Natural killer cell (primary cell): ENCODE measurements around the gene ZNF451. TPM values are rescaled to one million over a fixed set of nuclear protein-coding genes. Genes with fewer than 3 reads are reported as not detected.

Experiments
- ATAC-seq, 3 donors: fragments of 150-1000 bp in 2 of 3; fragments of 200-7000 bp in 1 of 3; cut with Tn5 transposase; 1 replicate in 1 of 3; 2 replicates in 2 of 3; pipeline ENCODE4 v1.10.0; 2021; ENCODE audit warnings: mild to moderate bottlenecking in 2 of 3, moderate library complexity in 2 of 3
- DNase-seq, 2 donors: peaks; one replicate each; pipeline versions ENCODE4 v3.0.0 to v3.0.0-alpha.2; 2013 to 2021; ENCODE audit warnings: mixed read lengths in 1 of 2
- H3K27ac ChIP-seq: one replicate; pipeline ENCODE4 v1.5.1; 2013; ENCODE audit warnings: mild to moderate bottlenecking, low read length
- H3K27me3 ChIP-seq: one replicate; pipeline ENCODE4 v1.6.1; 2013; ENCODE audit warnings: low read length; ENCODE audit not compliant: control insufficient read depth, insufficient read depth
- H3K36me3 ChIP-seq: one replicate; pipeline ENCODE4 v1.6.1; 2013; ENCODE audit warnings: low read length; ENCODE audit not compliant: control insufficient read depth, insufficient read depth
- H3K4me1 ChIP-seq: one replicate; pipeline ENCODE4 v1.6.1; 2013; ENCODE audit warnings: low read length; ENCODE audit not compliant: control insufficient read depth, insufficient read depth
- H3K4me3 ChIP-seq: one replicate; pipeline ENCODE4 v1.5.1; 2013; ENCODE audit warnings: low read length
- H3K9me3 ChIP-seq: one replicate; pipeline ENCODE4 v1.6.1; 2013; ENCODE audit warnings: low read length; ENCODE audit not compliant: control insufficient read depth, insufficient read depth
- H3K27ac Mint-ChIP-seq, 2 donors: one replicate each; pipeline ENCODE4 v1.8.0; 2022; ENCODE audit warnings: mild to moderate bottlenecking in 2 of 2, mixed read lengths in 2 of 2, moderate library complexity in 1 of 2
- H3K27me3 Mint-ChIP-seq, 2 donors: one replicate each; pipeline ENCODE4 v1.8.0; 2022; ENCODE audit warnings: low read depth in 2 of 2, mixed read lengths in 2 of 2
- H3K36me3 Mint-ChIP-seq: one replicate; pipeline ENCODE4 v1.8.0; 2022; ENCODE audit warnings: mixed read lengths
- H3K4me1 Mint-ChIP-seq, 2 donors: one replicate each; pipeline ENCODE4 v1.8.0; 2022; ENCODE audit warnings: mixed read lengths in 2 of 2
- H3K4me3 Mint-ChIP-seq: one replicate; pipeline ENCODE4 v1.8.0; 2022; ENCODE audit warnings: mild to moderate bottlenecking, moderate library complexity, mixed read lengths
- H3K9me3 Mint-ChIP-seq, 2 donors: one replicate each; pipeline ENCODE4 v1.8.0; 2022; ENCODE audit warnings: mixed read lengths in 2 of 2
- CTCF ChIP-seq: fragments of 200-600 bp; IDR thresholded peaks from one replicate; pipeline ENCODE4 v1.8.0; 2022; ENCODE audit warnings: antibody characterized with exemption
- WGBS: methylation state at CpG from one replicate; pipeline ENCODE4 v1.1.7; 2013; ENCODE audit warnings: missing lambda C conversion rate; ENCODE audit not compliant: insufficient coverage; 5-methylcytosine and 5-hydroxymethylcytosine counted together
- intact Hi-C: fragments of 100-400 bp; cut with micrococcal nuclease; formaldehyde crosslinking; loops from one replicate; pipeline ENCODE4 v1.14.2; 2022
- total RNA-seq, 4 donors: library from RNA; stranded (reverse); fragments of 120-200 nt in 1 of 4; gene quantifications; one replicate each; pipeline versions ENCODE4 v1.2.3 to v1.2.4, GENCODE V29; 2013 to 2022

ZNF451 gene
- total RNA-seq, 3 donors from 2014 or later (not counting 1 experiment from before 2014, with no cell fraction given), result 121 to 131 (median 122) TPM

- no peak for TF ChIP-seq CTCF
- H3K4me3 Mint-ChIP-seq, result no peak overlapping the region
- Histone ChIP-seq H3K27ac (no peak overlapping the region), H3K4me3 (no peak overlapping the region), H3K27me3 (no peaks in the 10 kb centered on the region), H3K9me3 (no peaks in the 10 kb centered on the region), H3K4me1 (no peaks in the 10 kb centered on the region), H3K36me3 (peaks cover 15% of the 10 kb centered on the region)
- 98% methylated on average over 2 of the region's 2 CpGs for WGBS
- no peaks in the 10 kb centered on the region for H3K27me3 Mint-ChIP-seq
- H3K36me3 Mint-ChIP-seq, result peaks cover 6% of the 10 kb centered on the region
- ATAC-seq (no peak), DNase-seq (no peak)
- no peaks in the 10 kb centered on the region for H3K4me1 Mint-ChIP-seq
- no peak overlapping the region for H3K27ac Mint-ChIP-seq
- no peaks in the 10 kb centered on the region for H3K9me3 Mint-ChIP-seq
- intact Hi-C loops, result no loop called here
Measured at GRCh38 chr6:57183336-57183735, 93.3 kb downstream of the ZNF451 start.

GRCh38 chr6:57190140-57190539 lies 100.2 kb downstream of the ZNF451 start:
- no peak overlapping the region for H3K4me3 ChIP-seq
- DNase-seq (peak in 1 of 2 donors; percentile 11), ATAC-seq (no peak)
- Mint-ChIP-seq H3K9me3 (no peaks in the 10 kb centered on the region), H3K36me3 (no peaks in the 10 kb centered on the region), H3K4me1 (no peaks in the 10 kb centered on the region), H3K27ac (no peak overlapping the region), H3K4me3 (no peak overlapping the region), H3K27me3 (no peaks in the 10 kb centered on the region)
- H3K36me3 ChIP-seq, result no peaks in the 10 kb centered on the region
- no peaks in the 10 kb centered on the region for H3K4me1 ChIP-seq
- no peaks in the 10 kb centered on the region for H3K9me3 ChIP-seq
- intact Hi-C loops, result no loop called here
- no peak overlapping the region for H3K27ac ChIP-seq
- H3K27me3 ChIP-seq, result no peaks in the 10 kb centered on the region
- 100% methylated on average over 1 of the region's 2 CpGs for WGBS
- TF ChIP-seq CTCF, result no peak

- Histone ChIP-seq H3K4me1 (no peaks in the 10 kb centered on the region), H3K4me3 (no peak overlapping the region), H3K27me3 (no peaks in the 10 kb centered on the region), H3K27ac (no peak overlapping the region), H3K9me3 (no peaks in the 10 kb centered on the region), H3K36me3 (no peaks in the 10 kb centered on the region)
- H3K36me3 Mint-ChIP-seq, result no peaks in the 10 kb centered on the region
- H3K27ac Mint-ChIP-seq, result no peak overlapping the region
- H3K4me1 Mint-ChIP-seq, result no peaks in the 10 kb centered on the region
- H3K4me3 Mint-ChIP-seq, result no peak overlapping the region
- no peaks in the 10 kb centered on the region for H3K9me3 Mint-ChIP-seq
- no peak for TF ChIP-seq CTCF
- no peaks in the 10 kb centered on the region for H3K27me3 Mint-ChIP-seq
- ATAC-seq (no peak), DNase-seq (no peak)
- intact Hi-C loops, result no loop called here
Measured at GRCh38 chr6:57193177-57193576, 103.2 kb downstream of the ZNF451 start.

GRCh38 chr6:57195457-57195856 lies 105.5 kb downstream of the ZNF451 start:
- no peak for TF ChIP-seq CTCF
- Mint-ChIP-seq H3K4me1 (no peaks in the 10 kb centered on the region), H3K9me3 (no peaks in the 10 kb centered on the region), H3K4me3 (no peak overlapping the region), H3K27me3 (no peaks in the 10 kb centered on the region), H3K27ac (no peak overlapping the region), H3K36me3 (no peaks in the 10 kb centered on the region)
- Histone ChIP-seq H3K27ac (no peak overlapping the region), H3K4me3 (no peak overlapping the region), H3K27me3 (no peaks in the 10 kb centered on the region), H3K9me3 (no peaks in the 10 kb centered on the region), H3K36me3 (no peaks in the 10 kb centered on the region), H3K4me1 (no peaks in the 10 kb centered on the region)
- no peak for DNase-seq
- intact Hi-C loops, result no loop called here
- ATAC-seq, result no peak
- WGBS, result 100% methylated on average over 1 of the region's 2 CpGs
